ENCODE data around the gene CASTOR1. TPM values are rescaled to one million over a fixed set of nuclear protein-coding genes. Genes with fewer than 3 reads are reported as not detected.

CASTOR1 gene
- total and polyA plus RNA-seq, 12 donors = 2.8 to 14.7 (median 6.2) TPM

- Histone ChIP-seq H3K4me3 (no peak overlapping the region), H3K9me3 (no peaks in the 10 kb centered on the region), H3K4me1 (peaks cover 0 to 53% (median 10%) of the 10 kb centered on the region in 9 donors), H3K27me3 (peaks cover 0 to 31% (median 20%) of the 10 kb centered on the region in 7 donors), H3K36me3 (peaks cover 0 to 10% (median 0%) of the 10 kb centered on the region in 9 donors), H3K27ac (no peak overlapping the region)
- WGBS, 2 donors = 86 to 87% methylated on average over 8 of the region's 8 CpGs
- intact Hi-C loops (cut with DNase I) = loop anchor here in 3 of 10 donors (5.0 to 10.0 kb wide), 2 partner anchors 127 to 224 kb away; partner anchors contain the start of gene RNF215 (in 1 of the 3)
- ATAC-seq (no peak), DNase-seq (no peak)
- TF ChIP-seq CTCF (IDR thresholded peaks at IDR 0.05) = no peak
Measured at GRCh38 chr22:30260682-30261081, 28.6 kb downstream of the CASTOR1 start.

GRCh38 chr22:30260276-30260675, 29.0 kb downstream of the CASTOR1 start:
- Histone ChIP-seq H3K4me1 (peaks cover 0 to 51% (median 10%) of the 10 kb centered on the region in 9 donors), H3K9me3 (no peaks in the 10 kb centered on the region), H3K27ac (no peak overlapping the region), H3K36me3 (peaks cover 0 to 10% (median 0%) of the 10 kb centered on the region in 9 donors), H3K27me3 (peaks cover 0 to 33% (median 20%) of the 10 kb centered on the region in 7 donors), H3K4me3 (no peak overlapping the region)
- no peak for TF ChIP-seq CTCF (IDR thresholded peaks at IDR 0.05)
- intact Hi-C loops (cut with DNase I) = loop anchor here in 3 of 10 donors (5.0 to 10.0 kb wide), 2 partner anchors 127 to 225 kb away; partner anchors contain the start of gene RNF215 (in 1 of the 3)
- no peak for DNase-seq
- ATAC-seq = no peak
- WGBS, 2 donors = 91 to 93% methylated on average over 11 of the region's 11 CpGs

GRCh38 chr22:30254314-30254713, 35.0 kb downstream of the CASTOR1 start:
- Histone ChIP-seq H3K9me3 (no peaks in the 10 kb centered on the region), H3K4me1 (peaks cover 0 to 55% (median 21%) of the 10 kb centered on the region in 9 donors), H3K4me3 (no peak overlapping the region), H3K36me3 (no peaks in the 10 kb centered on the region), H3K27me3 (peaks cover 0 to 43% (median 24%) of the 10 kb centered on the region in 7 donors), H3K27ac (peak overlapping the region in 2 of 10 donors; percentile 62 to 88)
- intact Hi-C loops (cut with DNase I) = loop anchor here in 2 of 10 donors (2.0 to 5.0 kb wide), 2 partner anchors 47 to 146 kb away; no protein-coding TSS in a partner anchor
- WGBS, 2 donors = 58 to 62% methylated on average over 6 of the region's 6 CpGs
- DNase-seq (no peak), ATAC-seq (no peak)
- no peak for TF ChIP-seq CTCF (IDR thresholded peaks at IDR 0.05)

- Histone ChIP-seq H3K4me1 (peaks cover 5 to 64% (median 21%) of the 10 kb centered on the region in 9 donors), H3K4me3 (no peak overlapping the region), H3K9me3 (no peaks in the 10 kb centered on the region), H3K27me3 (peaks cover 0 to 46% (median 33%) of the 10 kb centered on the region in 7 donors), H3K27ac (peak overlapping the region in 4 of 10 donors; percentile 43 to 88 (median 55)), H3K36me3 (no peaks in the 10 kb centered on the region)
- intact Hi-C loops (cut with DNase I) = loop anchor here in 1 of 10 donors (5.0 kb wide), 1 partner anchor 46 kb away; no protein-coding TSS in a partner anchor
- no peak for TF ChIP-seq CTCF (IDR thresholded peaks at IDR 0.05)
- peak; percentile 21 to 61 (median 44) for ATAC-seq
- WGBS, 2 donors = 25 to 29% methylated on average over 22 of the region's 22 CpGs
- peak; percentile 78 to 80 for DNase-seq
Measured at GRCh38 chr22:30253205-30253852, 36.0 kb downstream of the CASTOR1 start.

Measured in heart right ventricle (tissue), 16 donors.